ENCODE measurements around the gene CELA3A.
A peak's percentile ranks its signal among the peaks of the same experiment; 100 is the strongest.
"Not testable (repeated sequence)": the region's sequence is repeated elsewhere in the genome, so short reads cannot be mapped to it uniquely, and the experiment has no call there.

The CELA3A gene

GRCh38 chr1:22026924-22027289 is 25.4 kb downstream of the CELA3A start:
- Mint-ChIP-seq H3K36me3 (peaks cover 3% of the 10 kb centered on the region), H3K9me3 (no peaks in the 10 kb centered on the region), H3K27ac (peak overlapping the region; percentile 100), H3K4me1 (peaks cover 73% of the 10 kb centered on the region), H3K27me3 (no peaks in the 10 kb centered on the region), H3K4me3 (peak overlapping the region; percentile 97)

GRCh38 chr1:22030057-22030456 is 28.6 kb downstream of the CELA3A start:
- no peaks in the 10 kb centered on the region for H3K27me3 Mint-ChIP-seq
- no peak overlapping the region for H3K4me3 Mint-ChIP-seq
- peaks cover 3% of the 10 kb centered on the region for H3K36me3 Mint-ChIP-seq
- H3K27ac Mint-ChIP-seq: peak overlapping the region; percentile 68
- H3K4me1 Mint-ChIP-seq: peaks cover 66% of the 10 kb centered on the region
- no peaks in the 10 kb centered on the region for H3K9me3 Mint-ChIP-seq

- Mint-ChIP-seq H3K9me3 (no peaks in the 10 kb centered on the region), H3K4me1 (peaks cover 70% of the 10 kb centered on the region), H3K4me3 (no peak overlapping the region), H3K27me3 (no peaks in the 10 kb centered on the region), H3K36me3 (peaks cover 3% of the 10 kb centered on the region), H3K27ac (no peak overlapping the region)
Observed at GRCh38 chr1:22030473-22030872, 29.0 kb downstream of the CELA3A start.

GRCh38 chr1:22031214-22031962 is 29.9 kb downstream of the CELA3A start:
- H3K4me1 Mint-ChIP-seq: peaks cover 63% of the 10 kb centered on the region

GRCh38 chr1:22034834-22035233 is 33.4 kb downstream of the CELA3A start:
- H3K4me1 Mint-ChIP-seq: peaks cover 60% of the 10 kb centered on the region
- not testable (repeated sequence) for H3K9me3 Mint-ChIP-seq, H3K36me3 Mint-ChIP-seq, H3K27me3 Mint-ChIP-seq, H3K27ac Mint-ChIP-seq, H3K4me3 Mint-ChIP-seq

More at GRCh38 chr1:22031214-22031962, 29.9 kb downstream of the CELA3A start:
- no peaks in the 10 kb centered on the region for H3K9me3 Mint-ChIP-seq
- H3K27me3 Mint-ChIP-seq: no peaks in the 10 kb centered on the region
- H3K4me3 Mint-ChIP-seq: peak overlapping the region; percentile 76
- H3K27ac Mint-ChIP-seq: peak overlapping the region; percentile 91
- H3K36me3 Mint-ChIP-seq: no peaks in the 10 kb centered on the region

- no peak overlapping the region for H3K4me3 Mint-ChIP-seq
- H3K9me3 Mint-ChIP-seq: no peaks in the 10 kb centered on the region
Observed at GRCh38 chr1:22037520-22037919, 36.1 kb downstream of the CELA3A start.

GRCh38 chr1:22038036-22038435 is 36.6 kb downstream of the CELA3A start:
- Mint-ChIP-seq H3K27me3 (no peaks in the 10 kb centered on the region), H3K4me3 (no peak overlapping the region), H3K9me3 (no peaks in the 10 kb centered on the region), H3K4me1 (peaks cover 56% of the 10 kb centered on the region), H3K36me3 (no peaks in the 10 kb centered on the region), H3K27ac (peak overlapping the region; percentile 86)

More at GRCh38 chr1:22037520-22037919, 36.1 kb downstream of the CELA3A start:
- Mint-ChIP-seq H3K27me3 (no peaks in the 10 kb centered on the region), H3K27ac (peak overlapping the region; percentile 86), H3K36me3 (no peaks in the 10 kb centered on the region), H3K4me1 (peaks cover 53% of the 10 kb centered on the region)

- Mint-ChIP-seq H3K9me3 (no peaks in the 10 kb centered on the region), H3K4me1 (peaks cover 67% of the 10 kb centered on the region), H3K36me3 (no peaks in the 10 kb centered on the region), H3K27ac (peak overlapping the region; percentile 93), H3K4me3 (peak overlapping the region; percentile 43), H3K27me3 (no peaks in the 10 kb centered on the region)
Observed at GRCh38 chr1:22039594-22040285, 38.3 kb downstream of the CELA3A start.

GRCh38 chr1:22040286-22040623 is 38.8 kb downstream of the CELA3A start:
- peak overlapping the region; percentile 43 for H3K4me3 Mint-ChIP-seq
- H3K27me3 Mint-ChIP-seq: no peaks in the 10 kb centered on the region
- H3K36me3 Mint-ChIP-seq: peaks cover 1% of the 10 kb centered on the region
- peak overlapping the region; percentile 93 for H3K27ac Mint-ChIP-seq
- H3K4me1 Mint-ChIP-seq: peaks cover 68% of the 10 kb centered on the region
- H3K9me3 Mint-ChIP-seq: no peaks in the 10 kb centered on the region

- Mint-ChIP-seq H3K27me3 (no peaks in the 10 kb centered on the region), H3K4me3 (no peak overlapping the region), H3K4me1 (peaks cover 70% of the 10 kb centered on the region), H3K9me3 (no peaks in the 10 kb centered on the region), H3K27ac (peak overlapping the region; percentile 76), H3K36me3 (peaks cover 4% of the 10 kb centered on the region)
Observed at GRCh38 chr1:22041505-22041904, 40.0 kb downstream of the CELA3A start.

GRCh38 chr1:22043198-22043769 is 41.8 kb downstream of the CELA3A start:
- peaks cover 4% of the 10 kb centered on the region for H3K36me3 Mint-ChIP-seq
- H3K27me3 Mint-ChIP-seq: no peaks in the 10 kb centered on the region
- peak overlapping the region; percentile 94 for H3K27ac Mint-ChIP-seq
- H3K4me3 Mint-ChIP-seq: no peak overlapping the region
- H3K4me1 Mint-ChIP-seq: peaks cover 64% of the 10 kb centered on the region
- no peaks in the 10 kb centered on the region for H3K9me3 Mint-ChIP-seq

GRCh38 chr1:22044690-22045420 is 43.4 kb downstream of the CELA3A start:
- H3K36me3 Mint-ChIP-seq: peaks cover 4% of the 10 kb centered on the region
- H3K4me3 Mint-ChIP-seq: no peak overlapping the region
- no peaks in the 10 kb centered on the region for H3K27me3 Mint-ChIP-seq
- H3K4me1 Mint-ChIP-seq: peaks cover 65% of the 10 kb centered on the region
- H3K27ac Mint-ChIP-seq: peak overlapping the region; percentile 24
- H3K9me3 Mint-ChIP-seq: no peaks in the 10 kb centered on the region

GRCh38 chr1:22045604-22046228 is 44.3 kb downstream of the CELA3A start:
- Mint-ChIP-seq H3K9me3 (no peaks in the 10 kb centered on the region), H3K4me1 (peaks cover 58% of the 10 kb centered on the region), H3K4me3 (no peak overlapping the region), H3K36me3 (peaks cover 4% of the 10 kb centered on the region), H3K27me3 (no peaks in the 10 kb centered on the region), H3K27ac (peak overlapping the region; percentile 24)

GRCh38 chr1:22048351-22049192 is 47.1 kb downstream of the CELA3A start:
- Mint-ChIP-seq H3K27ac (peak overlapping the region; percentile 93), H3K4me1 (peaks cover 44% of the 10 kb centered on the region), H3K27me3 (no peaks in the 10 kb centered on the region), H3K4me3 (peak overlapping the region; percentile 74), H3K9me3 (no peaks in the 10 kb centered on the region), H3K36me3 (peaks cover 4% of the 10 kb centered on the region)
